ENCODE data around the gene SAE1.

GRCh38 chr19:47243776-47244547 lies 113.3 kb downstream of the SAE1 start:
- TF ChIP-seq POLR2AphosphoS5 (IDR thresholded peaks at IDR 0.05) (peak; percentile 83), CTCF (IDR thresholded peaks at IDR 0.05) (peak; percentile 94 to 99 (median 98)), POLR2A (IDR thresholded peaks at IDR 0.05) (peak; percentile 24)
